K562 (cell line): ENCODE data around the gene NRSN2. TPM values are rescaled to one million over a fixed set of nuclear protein-coding genes. Genes with fewer than 3 reads are reported as not detected.
A peak's percentile ranks its signal among the peaks of the same experiment; 100 is the strongest.

ENCODE experiments used
- ATF3 ChIP-seq, 2 experiments: fragments of 450-650 bp in 1 of 2; sonication (generic) in 1 of 2; formaldehyde crosslinking in 1 of 2; IDR thresholded peaks in 1 of 2; conservative IDR thresholded peaks in 1 of 2; 2 replicates each; pipeline versions ENCODE4 v1.6.1 to v1.8.1; 2016 to 2023; ENCODE audit warnings: mild to moderate bottlenecking in 2 of 2, moderate library complexity in 2 of 2, inconsistent platforms in 1 of 2, missing genetic modification reagents in 1 of 2
- CAMTA2 ChIP-seq: fragments of 250-450 bp; sonication (Bioruptor Pico); conservative IDR thresholded peaks from 2 replicates; pipeline ENCODE4 v1.5.1; 2022
- CBFA2T2 ChIP-seq: fragments of 450-650 bp; conservative IDR thresholded peaks from 2 replicates; pipeline ENCODE4 v1.6.1; 2017; ENCODE audit warnings: mild to moderate bottlenecking
- DACH1 ChIP-seq: fragments of 450-650 bp; IDR thresholded peaks from 2 replicates; pipeline ENCODE4 v1.6.1; 2018; ENCODE audit not compliant: partially characterized antibody
- GTF2A2 ChIP-seq: IDR thresholded peaks from 2 replicates; pipeline ENCODE4 v1.6.1; 2016; ENCODE audit warnings: mild to moderate bottlenecking, missing genetic modification characterization, missing compliant biosample characterization
- HDAC8 ChIP-seq: fragments of 450-650 bp; IDR thresholded peaks from 2 replicates; pipeline ENCODE4 v1.6.1; 2016; ENCODE audit warnings: mild to moderate bottlenecking, missing genetic modification characterization, moderate library complexity, missing compliant biosample characterization
- HMGXB4 ChIP-seq: sonication (generic); formaldehyde crosslinking; IDR thresholded peaks from 2 replicates; pipeline ENCODE4 v1.8.1; 2023; ENCODE audit warnings: mild to moderate bottlenecking, missing genetic modification reagents
- MAFG ChIP-seq: fragments of 450-650 bp; conservative IDR thresholded peaks from 2 replicates; pipeline ENCODE4 v1.6.1; 2016; ENCODE audit warnings: missing genetic modification characterization, missing compliant biosample characterization
- MCM3 ChIP-seq: fragments of 450-650 bp; IDR thresholded peaks from 2 replicates; pipeline ENCODE4 v1.6.1; 2016
- MCM5 ChIP-seq: fragments of 450-650 bp; IDR thresholded peaks from 2 replicates; pipeline ENCODE4 v1.6.1; 2016; ENCODE audit warnings: low read depth
- NFIX ChIP-seq: fragments of 250-450 bp; sonication (Bioruptor Pico); IDR thresholded peaks from 2 replicates; pipeline ENCODE4 v1.4.0; 2020; ENCODE audit warnings: low read depth, mild to moderate bottlenecking, moderate library complexity
- PATZ1 ChIP-seq: fragments of 250-450 bp; sonication (Bioruptor Pico); IDR thresholded peaks from 2 replicates; pipeline ENCODE4 v1.5.0; 2020; ENCODE audit warnings: mild to moderate bottlenecking, borderline replicate concordance
- SIN3B ChIP-seq: fragments of 450-650 bp; IDR thresholded peaks from 2 replicates; pipeline ENCODE4 v1.6.1; 2017; ENCODE audit warnings: low read depth, mild to moderate bottlenecking, moderate library complexity
- SIX5 ChIP-seq, 2 experiments: IDR thresholded peaks; 2 replicates each; pipeline ENCODE4 v1.6.1; 2011; ENCODE audit warnings: low read length in 2 of 2, borderline replicate concordance in 1 of 2, low read depth in 1 of 2, mild to moderate bottlenecking in 1 of 2, moderate library complexity in 1 of 2; ENCODE audit not compliant: insufficient read depth in 1 of 2
- SMARCA5 ChIP-seq: fragments of 450-650 bp; IDR thresholded peaks from 2 replicates; pipeline ENCODE4 v1.6.1; 2016
- SP2 ChIP-seq: IDR thresholded peaks from 2 replicates; pipeline ENCODE4 v1.6.1; 2011; ENCODE audit warnings: mild to moderate bottlenecking, low read depth, low read length, moderate library complexity; ENCODE audit not compliant: poor library complexity, severe bottlenecking; ENCODE audit errors: extremely low read depth
- STAT5A ChIP-seq: IDR thresholded peaks from 2 replicates; pipeline ENCODE4 v1.6.1; 2012; ENCODE audit warnings: low read length, inconsistent platforms, borderline replicate concordance
- STAT5B ChIP-seq: fragments of 250-450 bp; sonication (Bioruptor Pico); IDR thresholded peaks from 2 replicates; pipeline ENCODE4 v1.8.0; 2021; ENCODE audit warnings: mild to moderate bottlenecking, inconsistent platforms
- TAF7 ChIP-seq: fragments of 450-650 bp; IDR thresholded peaks from 2 replicates; pipeline ENCODE4 v1.6.1; 2016; ENCODE audit warnings: missing genetic modification characterization, missing compliant biosample characterization
- TBL1XR1 ChIP-seq, 2 experiments: IDR thresholded peaks; 2 replicates each; pipeline ENCODE4 v1.6.1; 2012; ENCODE audit warnings: improper control_type of control experiment in 2 of 2, low read length in 2 of 2, mild to moderate bottlenecking in 1 of 2
- YY1 ChIP-seq, 3 experiments: IDR thresholded peaks; 2 replicates each; pipeline ENCODE4 v1.6.1; 2011; ENCODE audit warnings: low read length in 2 of 3, mild to moderate bottlenecking in 2 of 3, moderate library complexity in 2 of 3, borderline replicate concordance in 1 of 3, control low read depth in 1 of 3, low read depth in 1 of 3; ENCODE audit not compliant: insufficient read depth in 3 of 3, insufficient replicate concordance in 2 of 3, control insufficient read depth in 1 of 3, insufficient read length in 1 of 3; ENCODE audit errors: extremely low read depth in 1 of 3
- ZKSCAN1 ChIP-seq: fragments of 150-350 bp; IDR thresholded peaks from 2 replicates; pipeline ENCODE4 v1.6.1; 2016; ENCODE audit warnings: low read depth, low read length
- ZNF24 ChIP-seq: fragments of 450-650 bp; IDR thresholded peaks from 2 replicates; pipeline ENCODE4 v1.6.1; 2016
- ZNF324 ChIP-seq: fragments of 250-450 bp; sonication (Bioruptor Pico); IDR thresholded peaks from 2 replicates; pipeline ENCODE4 v1.4.0; 2020; ENCODE audit warnings: mild to moderate bottlenecking
- ZNF408 ChIP-seq: fragments of 250-450 bp; sonication (Bioruptor Pico); IDR thresholded peaks from 2 replicates; pipeline ENCODE4 v1.4.0; 2020; ENCODE audit warnings: low read depth, mild to moderate bottlenecking, moderate library complexity
- polyA plus RNA-seq, 8 experiments: library from polyadenylated mRNA; depleted of rRNA in 4 of 8; stranded (reverse) in 5 of 8; unstranded in 3 of 8; fragments of >200 nt; fragmentation: Nextera tagmentation in 2 of 8; fragmentation: Illumina TruSeq in 1 of 8; extraction: Ambion mirVana in 2 of 8; extraction: Trizol in 1 of 8; gene quantifications; 2 replicates each; pipeline versions ENCODE4 v1.2.1 to v1.2.3, GENCODE V29; 2011 to 2014; ENCODE audit warnings: inconsistent platforms in 1 of 8, missing spikeins in 1 of 8
- total RNA-seq, 7 experiments: library from RNA; depleted of rRNA in 6 of 7; stranded (reverse); fragments of >200 nt in 6 of 7; fragmentation: Illumina TruSeq in 2 of 7; extraction: Trizol in 2 of 7; gene quantifications; 2 replicates each; pipeline versions ENCODE4 v1.2.1 to v1.2.3, GENCODE V29; 2011 to 2021; ENCODE audit warnings: low replicate concordance in 1 of 7

NRSN2 gene
- total and polyA plus RNA-seq, 9 of the 15 experiments (the other 6 are each of a cell fraction or from before 2014, with no cell fraction given) = 7.5 to 29.7 (median 11.1) TPM

GRCh38 chr20:366719-367485, 20.0 kb downstream of the NRSN2 start (continued):
- TF ChIP-seq ZNF408 (CRISPR knock-in tag) (no peak), TAF7 (tag) (0 out of 2 replicates have a peak, but pooled peaks have one; percentile 18), NFIX (CRISPR knock-in tag) (no peak; the same call in 1 of the 2 replicates), MAFG (no peak), SMARCA5 (no peak), MCM3 (no peak), MCM5 (no peak), STAT5A (no peak), TBL1XR1 (IDR thresholded peaks at IDR 0.05; ENCODE audit: low read length in 2 of 2) (no peak), ZNF24 (no peak), HMGXB4 (no peak), ATF3 (IDR thresholded peaks at IDR 0.05) (no peak), ATF3 (CRISPR knock-in tag; conservative IDR thresholded peaks at IDR 0.05) (no peak), STAT5B (CRISPR knock-in tag) (no peak), GTF2A2 (tag) (peak; percentile 37; the same call in 1 of the 2 replicates), SIN3B (no peak), ZKSCAN1 (no peak), CAMTA2 (no peak), SIX5 (IDR thresholded peaks at IDR 0.05; ENCODE audit: borderline replicate concordance in 1 of 2, insufficient read depth in 1 of 2, low read depth in 1 of 2, low read length in 2 of 2) (no peak), SP2 (no peak), CBFA2T2 (no peak), PATZ1 (no peak), DACH1 (no peak), ZNF324 (no peak), YY1 (IDR thresholded peaks at IDR 0.05; ENCODE audit: borderline replicate concordance in 1 of 3, control insufficient read depth in 1 of 3, extremely low read depth in 1 of 3, insufficient read depth in 3 of 3, insufficient read length in 1 of 3, insufficient replicate concordance in 2 of 3, low read depth in 1 of 3, low read length in 2 of 3) (no peak), HDAC8 (tag) (no peak)
